Liver (tissue), 9 donors: ENCODE measurements around the gene TCF12. TPM values are rescaled to one million over a fixed set of nuclear protein-coding genes. Genes with fewer than 3 reads are reported as not detected.

Source experiments
- DNase-seq: peaks from one replicate; pipeline ENCODE4 v3.0.0-alpha.2; 2017; ENCODE audit warnings: low spot score
- H3K27ac ChIP-seq, 2 donors: one replicate each; pipeline ENCODE4 v1.7.0; 2013; ENCODE audit warnings: inconsistent platforms in 2 of 2, low read length in 2 of 2, control low read depth in 1 of 2, low read depth in 1 of 2, mild to moderate bottlenecking in 1 of 2
- H3K27me3 ChIP-seq, 4 donors: one replicate each; pipeline versions ENCODE4 v1.6.1 to v1.7.0; 2013; ENCODE audit warnings: low read length in 3 of 4, inconsistent platforms in 1 of 4, mild to moderate bottlenecking in 1 of 4, moderate library complexity in 1 of 4; ENCODE audit not compliant: control insufficient read depth in 4 of 4, insufficient read depth in 4 of 4
- H3K36me3 ChIP-seq, 4 donors: one replicate each; pipeline versions ENCODE4 v1.6.1 to v1.7.0; 2013; ENCODE audit warnings: low read length in 3 of 4, mild to moderate bottlenecking in 3 of 4, low read depth in 1 of 4, moderate library complexity in 1 of 4; ENCODE audit not compliant: control insufficient read depth in 4 of 4, insufficient read depth in 3 of 4
- H3K4me1 ChIP-seq, 4 donors: one replicate each; pipeline versions ENCODE4 v1.6.1 to v1.7.0; 2013; ENCODE audit warnings: low read length in 3 of 4, mild to moderate bottlenecking in 3 of 4, moderate library complexity in 1 of 4; ENCODE audit not compliant: control insufficient read depth in 4 of 4, insufficient read depth in 4 of 4
- H3K4me3 ChIP-seq, 3 donors: one replicate each; pipeline versions ENCODE4 v1.6.1 to v1.7.0; 2013; ENCODE audit warnings: low read length in 3 of 3, control low read depth in 1 of 3, low read depth in 1 of 3, mild to moderate bottlenecking in 1 of 3
- H3K9ac ChIP-seq, 2 donors: one replicate each; pipeline ENCODE4 v1.7.0; 2013; ENCODE audit warnings: low read length in 2 of 2, mild to moderate bottlenecking in 2 of 2, moderate library complexity in 2 of 2, control low read depth in 1 of 2, low read depth in 1 of 2
- H3K9me3 ChIP-seq, 4 donors: one replicate each; pipeline versions ENCODE4 v1.6.1 to v1.7.0; 2013; ENCODE audit warnings: low read length in 3 of 4; ENCODE audit not compliant: control insufficient read depth in 4 of 4
- ATF3 ChIP-seq: IDR thresholded peaks from 2 replicates; pipeline ENCODE4 v1.6.1; 2016; ENCODE audit warnings: antibody characterized with exemption
- CTCF ChIP-seq: fragments of 150-350 bp; IDR thresholded peaks from 2 replicates; pipeline ENCODE4 v1.5.1; 2017; ENCODE audit warnings: improper control_type of control experiment, low read depth, low read length; ENCODE audit not compliant: missing input control
- EGR1 ChIP-seq, 2 donors: IDR thresholded peaks; 2 replicates each; pipeline ENCODE4 v1.6.1; 2016 to 2018; ENCODE audit warnings: antibody characterized with exemption in 2 of 2, low read depth in 2 of 2
- FOXA1 ChIP-seq: IDR thresholded peaks from 2 replicates; pipeline ENCODE4 v1.6.1; 2016; ENCODE audit warnings: antibody characterized with exemption
- FOXA2 ChIP-seq: IDR thresholded peaks from 2 replicates; pipeline ENCODE4 v1.6.1; 2016; ENCODE audit warnings: antibody characterized with exemption
- GABPA ChIP-seq, 2 donors: IDR thresholded peaks in 1 of 2; conservative IDR thresholded peaks in 1 of 2; 2 replicates each; pipeline ENCODE4 v1.6.1; 2016; ENCODE audit warnings: antibody characterized with exemption in 2 of 2, mild to moderate bottlenecking in 1 of 2, moderate library complexity in 1 of 2
- HNF4A ChIP-seq, 2 donors: conservative IDR thresholded peaks; 2 replicates each; pipeline ENCODE4 v1.6.1; 2016; ENCODE audit warnings: antibody characterized with exemption in 2 of 2, mild to moderate bottlenecking in 2 of 2
- HNF4G ChIP-seq: IDR thresholded peaks from 2 replicates; pipeline ENCODE4 v1.6.1; 2016; ENCODE audit warnings: antibody characterized with exemption
- JUND ChIP-seq, 2 donors: IDR thresholded peaks; 2 replicates each; pipeline ENCODE4 v1.6.1; 2016; ENCODE audit warnings: antibody characterized with exemption in 2 of 2
- MAX ChIP-seq: IDR thresholded peaks from 2 replicates; pipeline ENCODE4 v1.6.1; 2016; ENCODE audit warnings: antibody characterized with exemption
- NR2F2 ChIP-seq: IDR thresholded peaks from 2 replicates; pipeline ENCODE4 v1.6.1; 2016; ENCODE audit warnings: antibody characterized with exemption
- RAD21 ChIP-seq, 2 donors: IDR thresholded peaks; 2 replicates each; pipeline ENCODE4 v1.6.1; 2016; ENCODE audit warnings: antibody characterized with exemption in 2 of 2, mild to moderate bottlenecking in 2 of 2
- REST ChIP-seq: IDR thresholded peaks from 2 replicates; pipeline ENCODE4 v1.6.1; 2016; ENCODE audit warnings: antibody characterized with exemption, mild to moderate bottlenecking
- RXRA ChIP-seq, 2 donors: IDR thresholded peaks; 2 replicates each; pipeline ENCODE4 v1.6.1; 2017 to 2018; ENCODE audit warnings: antibody characterized with exemption in 2 of 2, mild to moderate bottlenecking in 1 of 2
- TAF1 ChIP-seq: conservative IDR thresholded peaks from 2 replicates; pipeline ENCODE4 v1.6.1; 2016; ENCODE audit warnings: antibody characterized with exemption, mild to moderate bottlenecking
- YY1 ChIP-seq: IDR thresholded peaks from 2 replicates; pipeline ENCODE4 v1.6.1; 2016; ENCODE audit warnings: antibody characterized with exemption, mild to moderate bottlenecking
- ZBTB33 ChIP-seq: IDR thresholded peaks from 2 replicates; pipeline ENCODE4 v1.6.1; 2016; ENCODE audit warnings: antibody characterized with exemption
- WGBS: extraction: QIAGEN DNeasy Blood & Tissue Kit; methylation state at CpG from one replicate; pipeline ENCODE4 v1.1.7; 2013; 5-methylcytosine and 5-hydroxymethylcytosine counted together
- polyA plus RNA-seq, 2 donors: library from polyadenylated mRNA; stranded (reverse) in 1 of 2; unstranded in 1 of 2; fragments of 200-250 nt in 1 of 2; fragments of >200 nt in 1 of 2; fragmentation: Nextera tagmentation in 1 of 2; extraction: Ambion mirVana in 1 of 2; gene quantifications; one replicate each; pipeline versions ENCODE4 v1.2.1 to v1.2.3, GENCODE V29; 2013 to 2015
- total RNA-seq, 2 donors: library from RNA; depleted of rRNA; stranded (reverse); fragments of >200 nt; gene quantifications; one replicate each; pipeline ENCODE4 v1.2.3, GENCODE V29; 2014
- donor health status: healthy.
- donor health status: healthy.
- donor health status: healthy.
- donor health status: healthy.
- donor health status: healthy.

TCF12 gene
- total and polyA plus RNA-seq, 4 donors, result 8.7 to 38.3 (median 22.3) TPM

- H3K27me3 ChIP-seq, result no peaks in the 10 kb centered on the region
- H3K36me3 ChIP-seq, result no peaks in the 10 kb centered on the region
- TF ChIP-seq RXRA (IDR thresholded peaks at IDR 0.05) (no peak), TAF1 (no peak), HNF4G (no peak), FOXA2 (no peak), FOXA1 (no peak), HNF4A (conservative IDR thresholded peaks at IDR 0.05) (no peak), ATF3 (no peak), EGR1 (IDR thresholded peaks at IDR 0.05; ENCODE audit: low read depth in 2 of 2) (no peak), MAX (no peak), GABPA (IDR thresholded peaks at IDR 0.05 in 1 of 2, conservative IDR thresholded peaks at IDR 0.05 in 1 of 2) (no peak), RAD21 (IDR thresholded peaks at IDR 0.05) (no peak), ZBTB33 (no peak), REST (no peak), JUND (IDR thresholded peaks at IDR 0.05) (no peak), NR2F2 (no peak), CTCF (no peak), YY1 (no peak)
- DNase-seq, result no peak
- no peaks in the 10 kb centered on the region for H3K9me3 ChIP-seq
- WGBS, result 95% methylated on average over 7 of the region's 7 CpGs
- H3K9ac ChIP-seq, result no peak overlapping the region
- H3K4me3 ChIP-seq, result no peak overlapping the region
- no peaks in the 10 kb centered on the region for H3K4me1 ChIP-seq
- no peak overlapping the region for H3K27ac ChIP-seq
Observed at GRCh38 chr15:56910801-56911200, 7.6 kb upstream of the TCF12 start.

- H3K9me3 ChIP-seq, result no peaks in the 10 kb centered on the region
- no peaks in the 10 kb centered on the region for H3K36me3 ChIP-seq
- no peak overlapping the region for H3K27ac ChIP-seq
- no peaks in the 10 kb centered on the region for H3K27me3 ChIP-seq
- no peak overlapping the region for H3K4me3 ChIP-seq
- 85% methylated on average over 3 of the region's 3 CpGs for WGBS
- H3K4me1 ChIP-seq, result peaks cover 2 to 10% (median 8%) of the 10 kb centered on the region in 4 donors
- H3K9ac ChIP-seq, result no peak overlapping the region
- no peak for DNase-seq
- no peak for TF ChIP-seq RAD21 (IDR thresholded peaks at IDR 0.05)
- no peak for TF ChIP-seq ATF3
- no peak for TF ChIP-seq ZBTB33
- no peak for TF ChIP-seq MAX
- TF ChIP-seq FOXA2, result no peak
- no peak for TF ChIP-seq FOXA1
- no peak for TF ChIP-seq YY1
- no peak for TF ChIP-seq CTCF
Observed at GRCh38 chr15:56913241-56913640, 5.2 kb upstream of the TCF12 start.
